Mucosa of descending colon (tissue), 3 donors: ENCODE measurements around the gene C2orf92. TPM values are rescaled to one million over a fixed set of nuclear protein-coding genes. Genes with fewer than 3 reads are reported as not detected.
A peak's percentile ranks its signal among the peaks of the same experiment; 100 is the strongest.

Experiments
- ATAC-seq: fragments of 200-7000 bp; cut with Tn5 transposase; one replicate; pipeline ENCODE4 v1.9.1; 2020; ENCODE audit warnings: mild to moderate bottlenecking, moderate library complexity
- DNase-seq, 3 donors: peaks; one replicate each; pipeline ENCODE4 v3.0.0-alpha.2; 2020
- H3K36me3 ChIP-seq: fragments of 200-600 bp; one replicate; pipeline ENCODE4 v1.8.0; 2021; ENCODE audit warnings: low read depth, mild to moderate bottlenecking
- H3K4me1 ChIP-seq: fragments of 200-600 bp; one replicate; pipeline ENCODE4 v1.8.0; 2021; ENCODE audit warnings: low read depth, mild to moderate bottlenecking
- H3K4me3 ChIP-seq: fragments of 200-600 bp; one replicate; pipeline ENCODE4 v1.8.0; 2021; ENCODE audit warnings: mild to moderate bottlenecking
- H3K9me3 ChIP-seq: fragments of 200-600 bp; one replicate; pipeline ENCODE4 v1.8.0; 2021; ENCODE audit warnings: mild to moderate bottlenecking
- CTCF ChIP-seq: fragments of 200-600 bp; IDR thresholded peaks from one replicate; pipeline ENCODE4 v1.8.0; 2022; ENCODE audit warnings: antibody characterized with exemption, mild to moderate bottlenecking
- intact Hi-C, 2 donors: fragments of 100-400 bp; cut with DNase I in 1 of 2; cut with micrococcal nuclease in 1 of 2; formaldehyde crosslinking; loops; one replicate each; pipeline versions ENCODE4 v1.11.0 to v1.11.1; 2022; cut with DNase I, micrococcal nuclease
- total RNA-seq, 3 donors: library from RNA; stranded (reverse); fragmentation: NEBNext Ultra II Directional in 2 of 3; extraction: Animal tissue kit (Norgen Biotek cat#: 25700) in 2 of 3; gene quantifications; one replicate each; pipeline versions ENCODE4 v1.2.1 to v1.2.4, GENCODE V29; 2021 to 2023
- donor health status: DM: no; HTN: no; CAD: no; lungs with moderate emphysema.
- donor health status: DM: no; HTN: no; CAD: no.
- donor health status: DM: no; HTN: yes; CAD: no.

The C2orf92 gene
- total RNA-seq, 3 donors from 2014 or later, result 8.7 to 12.5 (median 11.7) TPM

GRCh38 chr2:97718942-97719341 is 49.4 kb downstream of the C2orf92 start:
- Histone ChIP-seq H3K4me3 (no peak overlapping the region), H3K9me3 (no peaks in the 10 kb centered on the region), H3K36me3 (no peaks in the 10 kb centered on the region), H3K4me1 (no peaks in the 10 kb centered on the region)
- intact Hi-C loops, result no loop called here
- ATAC-seq (peak; percentile 3), DNase-seq (peak in 1 of 3 donors; percentile 31)
- no peak for TF ChIP-seq CTCF

- H3K36me3 ChIP-seq, result no peaks in the 10 kb centered on the region
These were observed 50.0 kb downstream of the C2orf92 start for GRCh38 chr2:97719362-97720155.

GRCh38 chr2:97720746-97721145 is 51.2 kb downstream of the C2orf92 start:
- no peaks in the 10 kb centered on the region for H3K36me3 ChIP-seq
- ATAC-seq, result no peak
- intact Hi-C loops, result no loop called here
- H3K4me3 ChIP-seq, result no peak overlapping the region
- H3K9me3 ChIP-seq, result no peaks in the 10 kb centered on the region
- no peak for TF ChIP-seq CTCF
- no peak for DNase-seq
- no peaks in the 10 kb centered on the region for H3K4me1 ChIP-seq

More at GRCh38 chr2:97719362-97720155, 50.0 kb downstream of the C2orf92 start:
- TF ChIP-seq CTCF, result no peak
- H3K4me3 ChIP-seq, result no peak overlapping the region
- no peaks in the 10 kb centered on the region for H3K9me3 ChIP-seq
- intact Hi-C loops, result no loop called here
- DNase-seq (peak in 1 of 3 donors; percentile 37), ATAC-seq (no peak)
- no peaks in the 10 kb centered on the region for H3K4me1 ChIP-seq

GRCh38 chr2:97722227-97722626 is 52.7 kb downstream of the C2orf92 start:
- intact Hi-C loops, result no loop called here

GRCh38 chr2:97723156-97724072 is 53.9 kb downstream of the C2orf92 start:
- DNase-seq, result peak in 2 of 3 donors; percentile 11 to 35
- intact Hi-C loops, result no loop called here
- TF ChIP-seq CTCF, result no peak
- H3K4me1 ChIP-seq, result no peaks in the 10 kb centered on the region
- H3K4me3 ChIP-seq, result no peak overlapping the region
- H3K9me3 ChIP-seq, result no peaks in the 10 kb centered on the region
- H3K36me3 ChIP-seq, result no peaks in the 10 kb centered on the region
- no peak for ATAC-seq

More at GRCh38 chr2:97722227-97722626, 52.7 kb downstream of the C2orf92 start:
- ATAC-seq (no peak), DNase-seq (no peak)
- Histone ChIP-seq H3K9me3 (no peaks in the 10 kb centered on the region), H3K36me3 (no peaks in the 10 kb centered on the region), H3K4me1 (no peaks in the 10 kb centered on the region), H3K4me3 (no peak overlapping the region)
- no peak for TF ChIP-seq CTCF
